Nephron progenitor cell (in vitro differentiated cells): ENCODE measurements around the gene SEC14L1.

ENCODE experiments used
- DNase-seq: peaks from one replicate; pipeline ENCODE4 v3.0.0; 2021
- H3K27ac Mint-ChIP-seq: 2 replicates; pipeline ENCODE4 v1.8.0; 2021; ENCODE audit warnings: mild to moderate bottlenecking, moderate library complexity, mixed read lengths
- H3K27me3 Mint-ChIP-seq: 2 replicates; pipeline ENCODE4 v1.8.0; 2021; ENCODE audit warnings: mild to moderate bottlenecking, low read depth, mixed read lengths; ENCODE audit not compliant: poor library complexity
- H3K36me3 Mint-ChIP-seq: 2 replicates; pipeline ENCODE4 v1.8.0; 2021; ENCODE audit warnings: low read depth, mixed read lengths
- H3K4me1 Mint-ChIP-seq: 2 replicates; pipeline ENCODE4 v1.8.0; 2021; ENCODE audit warnings: mixed read lengths
- H3K4me3 Mint-ChIP-seq: 2 replicates; pipeline ENCODE4 v1.8.0; 2021; ENCODE audit warnings: mild to moderate bottlenecking, moderate library complexity, mixed read lengths
- H3K9me3 Mint-ChIP-seq: 2 replicates; pipeline ENCODE4 v1.8.0; 2021; ENCODE audit warnings: mild to moderate bottlenecking, moderate library complexity, mixed read lengths
- TF ChIP-seq, protein P1 (sequence below): fragments of 200-600 bp; sonication (generic); IDR thresholded peaks from 2 replicates; pipeline ENCODE4 v1.5.0; 2021; ENCODE audit warnings: antibody characterized with exemption

SEC14L1 gene

DNA sequence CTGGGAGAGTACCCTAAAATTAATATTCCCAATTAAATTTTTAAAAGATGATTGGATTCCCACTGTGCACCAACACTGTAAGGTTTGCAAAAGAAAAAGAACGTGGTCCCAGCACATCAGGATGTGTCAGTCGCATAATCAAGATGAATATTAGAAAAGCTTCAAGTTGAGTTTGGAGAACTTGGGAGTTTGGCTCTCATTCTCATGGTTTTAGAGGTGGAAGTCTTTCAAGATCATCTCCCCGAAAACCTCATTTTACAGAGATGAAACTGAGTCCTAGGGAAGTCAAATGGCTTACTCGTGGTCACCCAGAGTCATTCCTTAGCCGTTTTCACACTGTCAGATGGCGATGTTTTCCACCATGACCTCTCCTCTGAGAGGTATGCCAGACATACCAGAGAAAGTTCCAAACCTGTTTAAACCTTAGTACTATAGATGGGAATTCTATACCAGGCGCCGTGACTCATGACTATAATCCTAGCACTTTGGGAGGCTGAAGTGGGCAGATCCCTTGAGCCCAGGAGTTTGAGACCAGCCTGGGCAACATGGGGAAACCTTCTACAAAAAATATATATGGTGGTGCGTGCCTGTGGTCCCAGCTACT lies 1.2 kb downstream of the SEC14L1 start:
- H3K27me3 Mint-ChIP-seq: peaks cover 4% of the 10 kb centered on the region
- H3K4me3 Mint-ChIP-seq: peak overlapping the region; percentile 89
- no peak for DNase-seq
- TF ChIP-seq, protein P1, sequence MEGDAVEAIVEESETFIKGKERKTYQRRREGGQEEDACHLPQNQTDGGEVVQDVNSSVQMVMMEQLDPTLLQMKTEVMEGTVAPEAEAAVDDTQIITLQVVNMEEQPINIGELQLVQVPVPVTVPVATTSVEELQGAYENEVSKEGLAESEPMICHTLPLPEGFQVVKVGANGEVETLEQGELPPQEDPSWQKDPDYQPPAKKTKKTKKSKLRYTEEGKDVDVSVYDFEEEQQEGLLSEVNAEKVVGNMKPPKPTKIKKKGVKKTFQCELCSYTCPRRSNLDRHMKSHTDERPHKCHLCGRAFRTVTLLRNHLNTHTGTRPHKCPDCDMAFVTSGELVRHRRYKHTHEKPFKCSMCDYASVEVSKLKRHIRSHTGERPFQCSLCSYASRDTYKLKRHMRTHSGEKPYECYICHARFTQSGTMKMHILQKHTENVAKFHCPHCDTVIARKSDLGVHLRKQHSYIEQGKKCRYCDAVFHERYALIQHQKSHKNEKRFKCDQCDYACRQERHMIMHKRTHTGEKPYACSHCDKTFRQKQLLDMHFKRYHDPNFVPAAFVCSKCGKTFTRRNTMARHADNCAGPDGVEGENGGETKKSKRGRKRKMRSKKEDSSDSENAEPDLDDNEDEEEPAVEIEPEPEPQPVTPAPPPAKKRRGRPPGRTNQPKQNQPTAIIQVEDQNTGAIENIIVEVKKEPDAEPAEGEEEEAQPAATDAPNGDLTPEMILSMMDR: no peak
- peaks cover 38% of the 10 kb centered on the region for H3K36me3 Mint-ChIP-seq
- peaks cover 27% of the 10 kb centered on the region for H3K9me3 Mint-ChIP-seq
- H3K4me1 Mint-ChIP-seq: peaks cover 63% of the 10 kb centered on the region
- no peak overlapping the region for H3K27ac Mint-ChIP-seq

GRCh38 chr17:77142689-77143088 lies 1.9 kb downstream of the SEC14L1 start:
- Mint-ChIP-seq H3K4me1 (peaks cover 69% of the 10 kb centered on the region), H3K4me3 (peak overlapping the region; percentile 89), H3K36me3 (peaks cover 41% of the 10 kb centered on the region), H3K9me3 (peaks cover 20% of the 10 kb centered on the region), H3K27me3 (peaks cover 6% of the 10 kb centered on the region), H3K27ac (no peak overlapping the region)
- DNase-seq: no peak
- TF ChIP-seq, protein P1: no peak

- Mint-ChIP-seq H3K9me3 (peaks cover 14% of the 10 kb centered on the region), H3K4me3 (peak overlapping the region; percentile 31), H3K4me1 (peaks cover 71% of the 10 kb centered on the region), H3K27ac (no peak overlapping the region), H3K36me3 (peaks cover 39% of the 10 kb centered on the region), H3K27me3 (peaks cover 8% of the 10 kb centered on the region)
- TF ChIP-seq, protein P1: no peak
- DNase-seq: no peak
Measured at GRCh38 chr17:77143306-77143705, 2.5 kb downstream of the SEC14L1 start.

DNA sequence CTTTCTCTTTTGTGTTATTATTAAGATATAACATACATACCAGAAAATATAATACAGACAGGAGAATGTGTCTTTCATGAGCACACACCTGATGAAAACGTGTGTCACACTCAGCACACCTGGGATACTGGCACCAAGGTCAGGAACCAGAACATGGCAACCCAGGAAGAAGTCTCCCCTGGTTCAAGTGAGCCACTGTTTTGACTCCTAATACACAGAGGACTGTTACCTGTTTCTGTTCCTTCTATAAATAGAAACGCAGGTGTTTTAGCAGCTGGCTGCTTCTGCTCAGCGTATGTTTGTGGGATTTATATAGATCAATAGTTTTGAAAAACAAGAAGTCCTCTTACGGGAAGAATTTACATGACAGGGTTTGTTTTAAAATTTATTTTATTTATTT lies 3.5 kb downstream of the SEC14L1 start:
- Mint-ChIP-seq H3K4me1 (peaks cover 80% of the 10 kb centered on the region), H3K27ac (no peak overlapping the region), H3K36me3 (peaks cover 48% of the 10 kb centered on the region), H3K9me3 (peaks cover 6% of the 10 kb centered on the region), H3K4me3 (no peak overlapping the region), H3K27me3 (peaks cover 15% of the 10 kb centered on the region)
- TF ChIP-seq, protein P1: no peak
- no peak for DNase-seq

DNA sequence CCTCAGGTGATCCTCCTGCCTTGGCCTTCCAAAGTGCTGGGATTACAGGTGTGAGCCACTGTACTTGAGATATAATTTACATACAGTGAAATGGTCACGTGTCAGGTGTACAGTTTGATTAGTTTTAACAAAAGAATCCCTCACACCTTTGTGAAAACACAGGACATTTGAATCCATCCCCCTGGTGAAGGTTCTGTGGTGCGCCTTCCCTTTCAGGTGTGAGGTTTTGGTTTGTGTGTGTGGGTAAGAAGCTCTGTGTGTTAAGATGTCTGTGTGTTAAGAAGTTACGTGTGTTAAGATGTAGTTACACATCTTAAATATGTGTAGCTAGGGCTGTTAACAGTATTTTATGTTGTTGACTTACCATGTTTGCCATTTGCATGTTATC lies 4.4 kb downstream of the SEC14L1 start:
- Mint-ChIP-seq H3K27me3 (peaks cover 20% of the 10 kb centered on the region), H3K4me3 (peak overlapping the region; percentile 61), H3K9me3 (no peaks in the 10 kb centered on the region)

More for the DNA sequence above, 4.4 kb downstream of the SEC14L1 start:
- Mint-ChIP-seq H3K27ac (peak overlapping the region; percentile 94), H3K4me1 (peaks cover 81% of the 10 kb centered on the region), H3K36me3 (peaks cover 55% of the 10 kb centered on the region)
- DNase-seq: no peak
- TF ChIP-seq, protein P1: no peak
